ENCODE measurements around the gene CWC27.

- TF ChIP-seq CTCF (IDR thresholded peaks at IDR 0.05) (no peak), POLR2AphosphoS5 (IDR thresholded peaks at IDR 0.05) (no peak)
Observed at GRCh38 chr5:64818245-64818644, 49.5 kb downstream of the CWC27 start.

Data from upper lobe of left lung (tissue), 4 donors.